GM19463 (cell line): ENCODE measurements around the gene MPND.
"Not testable (repeated sequence)": the region's sequence is repeated elsewhere in the genome, so short reads cannot be mapped to it uniquely, and the experiment has no call there.

Source experiments
- ATAC-seq: cut with Tn5 transposase; IDR thresholded peaks from one replicate; pipeline ENCODE4 v1.9.1; 2021; ENCODE audit warnings: mild to moderate bottlenecking, moderate library complexity; ENCODE audit not compliant: unreplicated experiment

Gene MPND

DNA sequence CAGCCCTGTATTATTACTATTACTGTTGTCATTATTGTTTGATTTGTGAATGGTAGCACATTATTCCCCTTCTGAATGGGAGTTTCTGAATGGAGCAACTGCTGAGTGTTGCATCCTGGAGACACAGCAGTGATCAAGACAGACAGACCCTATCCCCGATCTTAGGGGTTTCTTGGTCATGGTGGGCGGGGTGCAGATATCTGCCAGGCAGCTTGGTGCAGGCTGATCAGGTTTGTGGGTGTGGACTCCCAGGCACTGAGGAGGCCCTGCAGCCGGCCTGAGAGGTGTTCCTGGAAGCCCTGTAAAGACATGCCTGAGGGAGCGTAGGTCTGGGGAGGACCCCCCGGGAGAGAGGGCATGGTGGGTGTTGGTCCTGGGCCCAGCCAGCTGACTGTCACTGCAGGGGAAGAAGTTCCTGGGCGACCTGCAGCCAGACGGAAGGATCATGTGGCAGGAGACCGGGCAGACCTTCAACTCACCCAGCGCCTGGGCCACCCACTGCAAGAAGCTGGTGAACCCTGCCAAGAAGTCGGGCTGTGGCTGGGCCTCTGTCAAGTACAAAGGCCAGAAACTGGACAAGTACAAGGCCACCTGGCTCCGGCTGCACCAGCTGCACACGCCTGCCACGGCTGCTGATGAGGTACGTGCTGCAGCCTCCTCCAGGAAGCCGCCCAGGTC, 2.1 kb downstream of the MPND start:
- ATAC-seq: no peak

DNA sequence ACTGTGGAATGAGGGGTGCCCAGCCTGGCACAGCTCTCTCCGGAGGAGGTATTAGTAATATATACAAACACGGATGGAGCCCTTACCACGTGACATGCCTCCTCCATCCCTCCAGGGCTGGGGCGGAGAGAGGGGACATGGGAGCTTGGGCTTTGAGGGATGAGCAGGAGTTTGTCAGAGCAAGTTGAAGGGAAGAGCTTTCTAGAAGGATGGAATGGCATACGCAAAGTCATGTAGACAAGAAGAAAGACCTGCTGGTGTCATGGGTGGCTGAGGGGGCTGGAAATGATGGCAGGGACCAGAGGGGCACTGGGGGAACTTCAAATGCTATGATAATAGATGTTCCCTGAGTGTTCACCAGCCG, 2.6 kb downstream of the MPND start:
- no peak for ATAC-seq

GRCh38 chr19:4347521-4347920, 4.2 kb downstream of the MPND start:
- ATAC-seq: no peak

DNA sequence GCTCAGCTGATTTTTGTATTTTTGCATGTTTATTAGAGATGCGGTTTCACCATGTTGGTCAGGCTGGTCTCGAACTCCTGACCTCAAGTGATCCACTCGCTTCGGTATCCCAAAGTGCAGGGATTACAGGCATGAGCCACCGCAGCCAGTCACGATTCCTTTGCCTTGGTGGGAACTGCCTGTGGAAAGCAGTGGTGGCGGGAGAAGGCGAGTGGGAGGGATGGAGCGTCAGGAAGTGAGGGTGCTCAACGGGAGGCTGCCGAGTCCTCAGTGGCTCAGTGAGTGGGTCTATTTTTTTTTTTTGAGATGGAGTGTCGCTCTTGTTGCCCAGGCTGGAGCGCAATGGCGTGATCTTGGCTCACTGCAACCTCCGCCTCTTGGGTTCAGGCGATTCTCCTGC, 5.9 kb downstream of the MPND start:
- not testable (repeated sequence) for ATAC-seq

DNA sequence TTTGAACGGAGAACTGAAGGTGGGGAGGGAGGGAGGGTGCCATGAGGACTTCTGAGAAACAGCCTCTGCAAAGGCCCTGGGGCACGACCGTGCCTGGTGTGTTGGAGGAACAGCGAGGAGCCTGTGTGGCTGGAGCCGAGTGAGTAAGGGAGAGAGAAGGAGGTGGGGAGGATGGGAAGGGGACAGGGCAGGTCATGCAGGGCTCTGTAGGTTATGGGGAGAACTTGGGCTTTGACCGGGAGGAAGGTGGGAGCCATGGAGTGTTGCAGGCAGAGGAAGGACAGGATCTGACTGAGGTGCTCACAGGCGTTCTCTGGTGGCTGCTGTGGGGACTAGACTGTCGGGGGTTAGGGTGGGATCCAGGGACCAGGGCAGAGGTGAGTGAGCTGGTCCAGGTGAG, 6.7 kb downstream of the MPND start:
- ATAC-seq: no peak

GRCh38 chr19:4350726-4351125, 7.4 kb downstream of the MPND start:
- ATAC-seq: no peak

DNA sequence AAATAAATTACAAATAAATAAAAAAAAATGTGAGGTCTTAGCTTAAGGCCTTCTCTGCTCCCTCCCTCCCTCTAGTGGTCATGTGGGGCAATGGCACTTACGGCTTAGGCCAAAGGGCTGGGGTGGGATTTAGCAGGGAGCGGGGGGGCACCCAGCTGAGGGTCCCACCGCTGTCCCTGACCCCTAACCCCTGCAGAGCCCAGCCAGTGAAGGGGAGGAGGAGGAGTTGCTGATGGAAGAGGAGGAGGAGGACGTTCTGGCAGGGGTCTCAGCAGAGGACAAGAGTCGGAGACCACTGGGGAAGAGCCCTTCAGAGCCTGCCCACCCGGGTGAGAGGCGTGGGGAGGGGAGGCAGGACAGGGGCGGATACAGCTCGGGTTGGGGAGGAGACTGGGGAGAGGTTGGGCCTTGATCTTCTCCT, 9.3 kb downstream of the MPND start:
- no peak for ATAC-seq

- ATAC-seq: no peak
These were observed 10.9 kb downstream of the MPND start for GRCh38 chr19:4354282-4354681.

- no peak for ATAC-seq
These were observed 11.5 kb downstream of the MPND start for GRCh38 chr19:4354897-4355296.

DNA sequence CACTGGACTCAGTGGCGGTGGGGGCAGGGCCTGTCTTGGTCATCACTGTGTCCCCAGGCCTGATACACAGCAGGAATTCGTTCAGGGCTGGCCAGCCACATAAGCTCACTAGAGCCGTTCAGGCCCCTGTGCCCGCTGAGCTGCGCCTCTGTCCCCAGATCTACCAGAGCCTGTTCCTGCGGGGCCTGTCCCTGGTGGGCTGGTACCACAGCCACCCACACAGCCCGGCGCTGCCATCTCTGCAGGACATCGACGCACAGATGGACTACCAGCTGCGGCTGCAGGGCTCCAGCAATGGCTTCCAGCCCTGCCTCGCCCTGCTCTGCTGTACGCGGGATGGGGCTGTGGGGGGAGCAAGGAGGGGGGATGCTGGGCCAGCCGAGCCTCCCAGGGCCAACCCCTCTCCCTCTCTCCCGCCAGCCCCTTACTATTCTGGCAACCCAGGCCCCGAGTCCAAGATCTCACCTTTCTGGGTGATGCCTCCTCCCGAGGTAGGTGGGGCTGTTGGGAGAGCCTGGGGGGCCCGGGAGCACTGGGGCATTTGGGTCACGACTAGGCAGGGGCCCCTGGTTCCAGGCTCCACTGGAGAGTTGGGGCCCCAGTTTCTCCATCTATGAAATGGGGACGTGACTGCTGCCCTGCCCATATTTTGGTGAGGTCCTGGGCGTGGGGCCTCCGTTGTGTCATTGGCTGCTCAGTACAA, 13.9 kb downstream of the MPND start:
- ATAC-seq: no peak

DNA sequence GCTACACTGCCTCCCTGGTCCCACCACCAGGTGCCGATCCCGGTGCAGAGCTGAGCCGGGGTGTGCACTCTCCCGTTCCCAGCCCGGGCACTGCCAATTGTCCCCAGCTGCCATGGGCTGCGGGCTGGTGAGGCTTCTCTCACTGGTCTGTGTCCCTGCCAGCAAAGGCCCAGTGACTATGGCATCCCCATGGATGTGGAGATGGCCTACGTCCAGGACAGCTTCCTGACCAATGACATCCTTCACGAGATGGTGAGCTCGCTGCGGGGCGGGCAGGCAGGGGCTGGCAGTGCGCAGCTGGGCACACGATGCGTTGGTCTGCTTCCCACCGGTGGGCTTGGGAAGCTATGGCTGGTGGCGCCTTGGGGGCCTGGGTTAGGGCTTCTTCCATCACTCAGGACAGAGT, 14.6 kb downstream of the MPND start:
- ATAC-seq: no peak

- ATAC-seq: no peak
These were observed 15.6 kb downstream of the MPND start for GRCh38 chr19:4358709-4359626.

DNA sequence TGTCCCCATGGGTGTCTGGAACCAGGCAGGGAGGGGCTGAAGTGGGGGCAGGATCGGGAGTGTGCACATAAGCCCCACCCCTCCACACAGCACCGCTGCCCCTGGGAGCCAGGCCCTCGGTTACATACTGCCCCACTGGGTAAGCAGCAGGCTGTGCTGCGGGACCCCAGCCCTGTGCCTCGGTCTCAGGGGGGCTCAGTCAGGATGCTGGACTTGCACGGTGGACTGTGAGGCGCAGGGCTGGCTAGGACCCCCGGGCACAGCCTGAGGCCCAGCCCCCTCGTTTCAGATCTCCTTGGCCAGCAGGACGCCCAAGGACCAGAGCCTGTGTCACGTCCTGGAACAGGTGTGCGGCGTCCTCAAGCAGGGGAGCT, 16.3 kb downstream of the MPND start:
- ATAC-seq: no peak

DNA sequence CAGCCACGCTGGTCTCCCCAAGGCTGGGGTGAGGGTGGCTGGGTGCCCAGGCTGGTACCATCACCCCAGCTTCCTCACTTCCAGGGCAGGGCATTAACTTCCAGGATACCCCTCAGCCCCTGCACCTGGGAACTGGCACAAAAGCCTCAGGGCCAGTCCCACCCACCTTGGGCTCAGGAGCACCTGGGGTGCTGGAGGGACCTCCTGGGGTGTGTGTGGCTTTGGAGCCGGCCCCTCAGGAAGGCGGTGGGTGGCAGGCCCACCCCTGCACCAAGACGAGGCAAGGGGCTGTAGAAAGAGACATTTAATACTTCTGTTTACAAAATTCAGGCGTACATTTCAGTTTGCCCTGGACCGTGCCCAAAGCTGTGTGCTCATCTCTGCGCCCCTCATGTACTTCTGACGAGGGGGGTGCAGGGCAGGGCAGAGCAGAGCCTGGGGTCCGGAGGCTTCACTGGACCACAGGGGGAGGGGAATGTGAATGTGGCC, 16.8 kb downstream of the MPND start:
- no peak for ATAC-seq

DNA sequence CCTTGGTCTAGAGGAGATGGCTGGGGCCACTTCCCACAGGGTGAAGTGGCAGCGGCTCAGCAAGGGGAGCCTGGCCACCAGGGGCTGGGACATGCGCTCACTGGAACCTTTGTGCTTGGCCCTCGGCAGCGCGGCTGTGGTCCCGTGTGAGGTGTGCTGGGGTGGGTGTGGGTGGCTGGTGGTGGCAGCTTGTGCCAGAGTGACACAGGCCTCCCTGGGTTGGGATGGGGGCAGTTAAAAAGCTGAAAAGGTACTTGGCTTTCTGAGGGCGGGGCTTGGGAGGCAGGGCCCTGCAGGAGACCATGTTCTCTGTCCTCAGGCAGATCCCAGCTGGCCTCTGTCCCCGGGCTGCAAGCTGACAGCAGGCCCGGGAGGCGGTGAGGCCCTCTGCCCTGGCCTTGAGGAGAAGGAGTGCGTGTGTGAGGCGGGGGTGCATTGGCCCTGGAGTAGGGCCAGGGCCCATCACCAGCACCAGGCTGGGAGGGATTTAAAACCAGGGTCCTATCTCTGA, 17.3 kb downstream of the MPND start:
- ATAC-seq: no peak

GRCh38 chr19:4361152-4362046, 18.0 kb downstream of the MPND start:
- ATAC-seq: no peak

GRCh38 chr19:4362101-4362828, 18.9 kb downstream of the MPND start:
- no peak for ATAC-seq

GRCh38 chr19:4362831-4363545, 19.6 kb downstream of the MPND start:
- ATAC-seq: no peak
